ENCODE data around the gene DOCK9.

Gene DOCK9

GRCh38 chr13:98751861-98752466 lies 225.9 kb downstream of the DOCK9 start:
- no peaks in the 10 kb centered on the region for H4K20me1 ChIP-seq (ENCODE audit: insufficient read depth, low read length)
- no peak for TF ChIP-seq CTCF (IDR thresholded peaks at IDR 0.05; ENCODE audit: low read length)
- TF ChIP-seq EZH2 (optimal IDR thresholded peaks at IDR 0.05; ENCODE audit: low read depth, low read length): no peak
- no peak for TF ChIP-seq EZH2phosphoT487 (IDR thresholded peaks at IDR 0.05; ENCODE audit: low read length)
- no peaks in the 10 kb centered on the region for H3K36me3 ChIP-seq (replicated peaks; ENCODE audit: insufficient read depth, low read length)
- H3K4me2 ChIP-seq (ENCODE audit: low read depth, low read length): no peak overlapping the region
- H3K9ac ChIP-seq (ENCODE audit: low read length): no peak overlapping the region
- H3K9me3 ChIP-seq (replicated peaks; ENCODE audit: insufficient read depth, low read length): no peaks in the 10 kb centered on the region
- no peaks in the 10 kb centered on the region for H3K4me1 ChIP-seq (ENCODE audit: low read length)
- no peaks in the 10 kb centered on the region for H3K27me3 ChIP-seq (replicated peaks; ENCODE audit: insufficient read depth, low read length)
- H3K9me2 ChIP-seq (replicated peaks; ENCODE audit: insufficient read depth, low read length): no peaks in the 10 kb centered on the region
- no peak overlapping the region for H3K27ac ChIP-seq (ENCODE audit: low read length)
- H3K79me2 ChIP-seq (ENCODE audit: low read length): no peaks in the 10 kb centered on the region
- no peaks in the 10 kb centered on the region for H3F3A ChIP-seq (ENCODE audit: insufficient read depth, low read length)
- no peak for DNase-seq
- H3K4me3 ChIP-seq (ENCODE audit: low read length): no peak overlapping the region
- no peak overlapping the region for H2AFZ ChIP-seq (ENCODE audit: low read length)

GRCh38 chr13:98751367-98751782 lies 226.5 kb downstream of the DOCK9 start:
- H3K9me2 ChIP-seq (replicated peaks; ENCODE audit: insufficient read depth, low read length): no peaks in the 10 kb centered on the region
- H3K79me2 ChIP-seq (ENCODE audit: low read length): no peaks in the 10 kb centered on the region
- no peak overlapping the region for H3K27ac ChIP-seq (ENCODE audit: low read length)
- no peak overlapping the region for H3K4me3 ChIP-seq (ENCODE audit: low read length)
- no peaks in the 10 kb centered on the region for H3K4me1 ChIP-seq (ENCODE audit: low read length)
- no peak overlapping the region for H2AFZ ChIP-seq (ENCODE audit: low read length)
- H3K27me3 ChIP-seq (replicated peaks; ENCODE audit: insufficient read depth, low read length): no peaks in the 10 kb centered on the region
- no peak for DNase-seq
- no peaks in the 10 kb centered on the region for H3K9me3 ChIP-seq (replicated peaks; ENCODE audit: insufficient read depth, low read length)
- no peaks in the 10 kb centered on the region for H3K36me3 ChIP-seq (replicated peaks; ENCODE audit: insufficient read depth, low read length)
- TF ChIP-seq EZH2phosphoT487 (IDR thresholded peaks at IDR 0.05; ENCODE audit: low read length): no peak
- TF ChIP-seq CTCF (IDR thresholded peaks at IDR 0.05; ENCODE audit: low read length): no peak
- TF ChIP-seq EZH2 (optimal IDR thresholded peaks at IDR 0.05; ENCODE audit: low read depth, low read length): no peak
- H4K20me1 ChIP-seq (ENCODE audit: insufficient read depth, low read length): no peaks in the 10 kb centered on the region
- H3K9ac ChIP-seq (ENCODE audit: low read length): no peak overlapping the region
- H3K4me2 ChIP-seq (ENCODE audit: low read depth, low read length): no peak overlapping the region
- no peaks in the 10 kb centered on the region for H3F3A ChIP-seq (ENCODE audit: insufficient read depth, low read length)

GRCh38 chr13:98749501-98749900 lies 228.4 kb downstream of the DOCK9 start:
- Histone ChIP-seq H3K9ac (ENCODE audit: low read length) (no peak overlapping the region), H3K4me1 (ENCODE audit: low read length) (no peaks in the 10 kb centered on the region), H4K20me1 (ENCODE audit: insufficient read depth, low read length) (no peaks in the 10 kb centered on the region), H3K9me3 (replicated peaks; ENCODE audit: insufficient read depth, low read length) (no peaks in the 10 kb centered on the region), H3K27me3 (replicated peaks; ENCODE audit: insufficient read depth, low read length) (no peaks in the 10 kb centered on the region), H3K4me2 (ENCODE audit: low read depth, low read length) (no peak overlapping the region), H3K79me2 (ENCODE audit: low read length) (no peaks in the 10 kb centered on the region), H3F3A (ENCODE audit: insufficient read depth, low read length) (no peaks in the 10 kb centered on the region), H2AFZ (ENCODE audit: low read length) (no peak overlapping the region), H3K4me3 (ENCODE audit: low read length) (no peak overlapping the region), H3K27ac (ENCODE audit: low read length) (no peak overlapping the region), H3K36me3 (replicated peaks; ENCODE audit: insufficient read depth, low read length) (no peaks in the 10 kb centered on the region), H3K9me2 (replicated peaks; ENCODE audit: insufficient read depth, low read length) (no peaks in the 10 kb centered on the region)
- no peak for DNase-seq
- TF ChIP-seq CTCF (IDR thresholded peaks at IDR 0.05; ENCODE audit: low read length) (no peak), EZH2phosphoT487 (IDR thresholded peaks at IDR 0.05; ENCODE audit: low read length) (no peak), EZH2 (optimal IDR thresholded peaks at IDR 0.05; ENCODE audit: low read depth, low read length) (no peak)
